GM12891 (cell line): Measurements from ENCODE around the gene SYN1.

Source experiments
- PAX5 ChIP-seq: IDR thresholded peaks from 2 replicates; pipeline ENCODE4 v1.6.1; 2011; ENCODE audit warnings: low read length, moderate library complexity, mild to moderate bottlenecking; ENCODE audit not compliant: insufficient read depth, severe bottlenecking
- POLR2A ChIP-seq: IDR thresholded peaks from 2 replicates; pipeline ENCODE4 v1.6.1; 2011; ENCODE audit warnings: low read depth, low read length, control low read depth
- POLR2AphosphoS5 ChIP-seq: IDR thresholded peaks from 2 replicates; pipeline ENCODE4 v1.6.1; 2011; ENCODE audit warnings: low read depth, low read length, control low read depth
- SPI1 ChIP-seq: IDR thresholded peaks from 2 replicates; pipeline ENCODE4 v1.6.1; 2011; ENCODE audit warnings: low read depth, low read length, control low read depth
- TAF1 ChIP-seq: IDR thresholded peaks from 2 replicates; pipeline ENCODE4 v1.6.1; 2011; ENCODE audit warnings: low read depth, low read length, control low read depth

DNA sequence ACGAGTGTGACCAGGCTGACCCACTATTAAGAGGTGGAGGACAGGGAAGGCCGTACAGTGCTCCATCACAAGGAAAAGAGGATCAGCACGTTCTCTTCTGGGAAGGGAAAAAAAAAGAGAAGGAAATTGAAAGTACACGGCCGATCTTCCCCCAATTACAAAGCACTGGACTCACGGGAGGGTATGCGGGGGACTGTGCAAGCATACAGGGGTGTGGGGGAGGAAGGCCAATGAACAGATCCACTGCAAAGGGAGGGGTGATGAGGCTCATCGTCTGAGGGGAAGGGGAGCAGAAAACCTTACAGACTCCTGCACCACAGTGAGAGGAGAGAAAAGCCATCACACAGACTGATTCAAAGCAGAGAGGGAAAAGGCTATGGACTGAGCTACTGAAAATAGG is 29.6 kb upstream of the SYN1 start:
- TF ChIP-seq POLR2A (no peak), POLR2AphosphoS5 (no peak), TAF1 (no peak), SPI1 (no peak), PAX5 (no peak)
